Lung (tissue), 12 donors: ENCODE data around the gene CDK15. TPM values are rescaled to one million over a fixed set of nuclear protein-coding genes. Genes with fewer than 3 reads are reported as not detected.

ENCODE experiments used
- ATAC-seq: fragments of 200-7000 bp; cut with Tn5 transposase; one replicate; pipeline ENCODE4 v1.9.1; 2020; ENCODE audit warnings: moderate number of reproducible peaks; ENCODE audit not compliant: insufficient read depth, low FRiP score
- DNase-seq, 3 donors: peaks; one replicate each; pipeline ENCODE4 v3.0.0-alpha.2; 2013 to 2017
- H3K27ac ChIP-seq, 2 donors: one replicate each; pipeline ENCODE4 v1.5.1; 2013; ENCODE audit warnings: mild to moderate bottlenecking in 2 of 2, moderate library complexity in 2 of 2, control low read depth in 1 of 2, inconsistent platforms in 1 of 2, low read depth in 1 of 2, low read length in 1 of 2
- H3K27me3 ChIP-seq, 3 donors: one replicate each; pipeline ENCODE4 v1.5.1; 2013; ENCODE audit warnings: low read length in 2 of 3; ENCODE audit not compliant: control insufficient read depth in 3 of 3, insufficient read depth in 3 of 3
- H3K36me3 ChIP-seq, 4 donors: one replicate each; pipeline ENCODE4 v1.5.1; 2013; ENCODE audit warnings: low read length in 4 of 4, mild to moderate bottlenecking in 1 of 4, moderate library complexity in 1 of 4; ENCODE audit not compliant: control insufficient read depth in 4 of 4, insufficient read depth in 4 of 4
- H3K4me1 ChIP-seq, 5 donors: one replicate each; pipeline ENCODE4 v1.5.1; 2013; ENCODE audit warnings: low read length in 5 of 5, mild to moderate bottlenecking in 2 of 5, moderate library complexity in 1 of 5; ENCODE audit not compliant: control insufficient read depth in 5 of 5, insufficient read depth in 5 of 5
- H3K4me3 ChIP-seq: one replicate; pipeline ENCODE4 v1.5.1; 2013; ENCODE audit warnings: mild to moderate bottlenecking, control low read depth, moderate library complexity
- H3K9ac ChIP-seq, 2 donors: one replicate each; pipeline ENCODE4 v1.5.1; 2013; ENCODE audit warnings: low read length in 2 of 2, control low read depth in 1 of 2; ENCODE audit not compliant: insufficient read depth in 1 of 2
- H3K9me3 ChIP-seq, 4 donors: one replicate each; pipeline ENCODE4 v1.5.1; 2013; ENCODE audit warnings: low read length in 3 of 4, mild to moderate bottlenecking in 1 of 4, moderate library complexity in 1 of 4; ENCODE audit not compliant: control insufficient read depth in 4 of 4, insufficient read depth in 3 of 4
- WGBS, 2 donors: extraction: QIAGEN DNeasy Blood & Tissue Kit; methylation state at CpG; one replicate each; pipeline ENCODE4 v1.1.7; 2013; 5-methylcytosine and 5-hydroxymethylcytosine counted together
- polyA plus RNA-seq, 2 donors: library from polyadenylated mRNA; stranded (reverse); fragments of 200-250 nt; gene quantifications; one replicate each; pipeline ENCODE4 v1.2.1, GENCODE V29; 2013
- total RNA-seq, 2 donors: library from RNA; depleted of rRNA in 1 of 2; stranded (reverse); fragments of >200 nt in 1 of 2; gene quantifications; one replicate each; pipeline ENCODE4 v1.2.1, GENCODE V29; 2014 to 2021
- TF ChIP-seq, protein P1 (sequence below): IDR thresholded peaks from 2 replicates; pipeline ENCODE4 v1.5.1; 2012; ENCODE audit warnings: mild to moderate bottlenecking; ENCODE audit errors: control extremely low read depth, extremely low read depth
- donor health status: control.
- donor health status: control.
- donor health status: Bipolar disorder and iron deficiency.
- donor health status: healthy.
- donor health status: DM: yes; HTN: yes; CAD: no.

Gene CDK15
- total and polyA plus RNA-seq, 4 donors, result 0.07 to 2.3 (median 0.12) TPM

GRCh38 chr2:201852878-201853415 lies 46.6 kb downstream of the CDK15 start:
- no peak overlapping the region for H3K4me3 ChIP-seq
- no peak overlapping the region for H3K27ac ChIP-seq
- H3K9ac ChIP-seq, result no peak overlapping the region
- 79 to 83% methylated on average over 1 of the region's 1 CpG for WGBS, 2 donors
- no peaks in the 10 kb centered on the region for H3K4me1 ChIP-seq
- H3K9me3 ChIP-seq, result no peaks in the 10 kb centered on the region
- H3K27me3 ChIP-seq, result no peaks in the 10 kb centered on the region
- TF ChIP-seq, protein P1, sequence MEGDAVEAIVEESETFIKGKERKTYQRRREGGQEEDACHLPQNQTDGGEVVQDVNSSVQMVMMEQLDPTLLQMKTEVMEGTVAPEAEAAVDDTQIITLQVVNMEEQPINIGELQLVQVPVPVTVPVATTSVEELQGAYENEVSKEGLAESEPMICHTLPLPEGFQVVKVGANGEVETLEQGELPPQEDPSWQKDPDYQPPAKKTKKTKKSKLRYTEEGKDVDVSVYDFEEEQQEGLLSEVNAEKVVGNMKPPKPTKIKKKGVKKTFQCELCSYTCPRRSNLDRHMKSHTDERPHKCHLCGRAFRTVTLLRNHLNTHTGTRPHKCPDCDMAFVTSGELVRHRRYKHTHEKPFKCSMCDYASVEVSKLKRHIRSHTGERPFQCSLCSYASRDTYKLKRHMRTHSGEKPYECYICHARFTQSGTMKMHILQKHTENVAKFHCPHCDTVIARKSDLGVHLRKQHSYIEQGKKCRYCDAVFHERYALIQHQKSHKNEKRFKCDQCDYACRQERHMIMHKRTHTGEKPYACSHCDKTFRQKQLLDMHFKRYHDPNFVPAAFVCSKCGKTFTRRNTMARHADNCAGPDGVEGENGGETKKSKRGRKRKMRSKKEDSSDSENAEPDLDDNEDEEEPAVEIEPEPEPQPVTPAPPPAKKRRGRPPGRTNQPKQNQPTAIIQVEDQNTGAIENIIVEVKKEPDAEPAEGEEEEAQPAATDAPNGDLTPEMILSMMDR, result no peak
- no peaks in the 10 kb centered on the region for H3K36me3 ChIP-seq
- ATAC-seq (no peak), DNase-seq (no peak)

DNA sequence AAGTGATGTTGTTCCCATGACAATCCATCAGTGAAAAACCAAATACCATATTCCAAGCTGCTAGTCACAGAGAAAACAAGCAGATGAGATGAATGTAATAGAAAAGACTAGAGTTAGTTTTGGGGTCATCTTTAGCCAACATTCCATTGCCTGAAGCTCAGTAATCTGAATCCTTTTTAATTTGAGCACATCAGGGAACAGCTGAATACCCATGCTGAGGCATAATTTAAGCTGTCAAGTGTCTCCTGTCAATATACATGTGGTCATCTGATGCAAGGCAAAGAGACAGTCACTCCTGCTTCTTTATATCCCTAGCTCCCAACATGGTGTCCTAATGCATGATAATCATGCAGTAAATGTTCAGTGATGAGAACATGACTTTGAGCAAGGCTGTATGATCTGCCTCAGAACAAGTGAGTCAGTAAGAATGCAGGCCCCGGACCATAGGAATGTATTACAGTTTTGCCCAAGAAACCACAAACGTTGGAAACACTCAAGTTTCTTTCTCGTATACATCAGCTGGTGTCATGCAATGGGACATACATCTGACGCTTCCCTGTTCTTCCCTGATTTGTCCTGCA lies 48.0 kb downstream of the CDK15 start:
- no peak overlapping the region for H3K9ac ChIP-seq

DNA sequence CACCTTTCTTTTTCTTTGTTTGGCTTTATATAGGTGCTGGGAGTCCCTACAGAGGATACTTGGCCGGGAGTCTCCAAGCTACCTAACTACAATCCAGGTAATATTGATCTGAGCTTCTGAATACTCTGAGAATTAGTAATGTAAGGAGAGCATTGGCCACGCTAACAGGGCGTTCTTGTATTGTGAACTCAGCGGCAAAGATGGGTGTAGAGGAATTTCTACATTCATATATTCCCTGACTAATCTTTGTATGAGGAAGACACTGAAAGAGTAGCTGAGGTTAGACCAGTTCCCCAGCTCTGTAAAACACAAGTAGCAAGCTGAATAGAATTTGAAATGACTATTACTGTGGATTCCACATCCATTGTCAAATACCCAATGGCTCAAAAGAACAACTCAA lies 48.5 kb downstream of the CDK15 start:
- TF ChIP-seq, protein P1, result no peak
- H3K27ac ChIP-seq, result no peak overlapping the region
- no peak for ATAC-seq
- H3K4me3 ChIP-seq, result no peak overlapping the region
- H3K9me3 ChIP-seq, result no peaks in the 10 kb centered on the region
- DNase-seq, result no peak
- peaks cover 0 to 15% (median 2%) of the 10 kb centered on the region in 5 donors for H3K4me1 ChIP-seq
- 96% methylated on average over 4 of the region's 4 CpGs for WGBS, 2 donors
- H3K27me3 ChIP-seq, result no peaks in the 10 kb centered on the region
- H3K9ac ChIP-seq, result no peak overlapping the region
- H3K36me3 ChIP-seq, result no peaks in the 10 kb centered on the region

More for the DNA sequence above, 48.0 kb downstream of the CDK15 start:
- H3K36me3 ChIP-seq, result no peaks in the 10 kb centered on the region
- TF ChIP-seq, protein P1, result no peak
- peaks cover 0 to 10% (median 2%) of the 10 kb centered on the region in 5 donors for H3K4me1 ChIP-seq
- no peaks in the 10 kb centered on the region for H3K27me3 ChIP-seq
- WGBS, 2 donors, result 79 to 87% methylated on average over 4 of the region's 4 CpGs
- no peaks in the 10 kb centered on the region for H3K9me3 ChIP-seq
- H3K27ac ChIP-seq, result no peak overlapping the region
- H3K4me3 ChIP-seq, result no peak overlapping the region
- DNase-seq (no peak), ATAC-seq (no peak)
